Stimulated activated CD4-positive, alpha-beta T cell treated with anti-CD3 and anti-CD28 coated beads, Interleukin-1b, Interleukin-23, amount 100 ng/mL, for 24 hours (primary cell): ENCODE data around the gene C1QTNF8.

Experiments used
- DNase-seq, 4 experiments: peaks; one replicate each; pipeline ENCODE4 v3.0.0-alpha.2; 2020; ENCODE audit warnings: low read depth in 4 of 4, low spot score in 1 of 4

Gene C1QTNF8

DNA sequence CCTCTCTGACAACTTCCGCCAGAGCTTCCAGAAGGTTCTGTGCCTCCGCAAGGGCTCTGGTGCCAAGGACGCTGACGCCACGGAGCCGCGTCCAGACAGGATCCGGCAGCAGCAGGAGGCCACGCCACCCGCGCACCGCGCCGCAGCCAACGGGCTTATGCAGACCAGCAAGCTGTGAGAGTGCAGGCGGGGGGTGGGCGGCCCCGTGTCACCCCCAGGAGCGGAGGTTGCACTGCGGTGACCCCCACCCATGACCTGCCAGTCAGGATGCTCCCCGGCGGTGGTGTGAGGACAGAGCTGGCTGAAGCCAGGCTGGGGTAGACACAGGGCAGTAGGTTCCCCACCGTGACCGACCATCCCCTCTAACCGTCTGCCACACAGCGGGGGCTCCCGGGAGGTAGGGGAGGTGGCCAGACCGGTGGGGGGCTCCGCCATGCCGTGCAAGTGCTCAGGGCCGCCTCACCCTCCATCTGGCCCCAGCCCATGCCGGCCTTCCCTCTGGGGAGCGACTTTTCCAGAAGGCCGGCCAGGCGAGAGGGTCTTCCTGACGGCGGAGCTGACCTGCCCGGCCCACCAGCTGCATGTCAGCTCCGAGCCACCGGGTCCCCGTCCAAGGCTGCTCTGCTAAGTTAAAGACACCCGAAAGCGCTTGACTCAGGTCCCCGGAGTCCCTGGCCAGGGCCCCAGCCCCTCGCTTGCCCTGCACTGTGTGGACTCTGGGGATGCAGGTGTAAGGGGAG, 16.1 kb downstream of the C1QTNF8 start:
- DNase-seq, result no peak

DNA sequence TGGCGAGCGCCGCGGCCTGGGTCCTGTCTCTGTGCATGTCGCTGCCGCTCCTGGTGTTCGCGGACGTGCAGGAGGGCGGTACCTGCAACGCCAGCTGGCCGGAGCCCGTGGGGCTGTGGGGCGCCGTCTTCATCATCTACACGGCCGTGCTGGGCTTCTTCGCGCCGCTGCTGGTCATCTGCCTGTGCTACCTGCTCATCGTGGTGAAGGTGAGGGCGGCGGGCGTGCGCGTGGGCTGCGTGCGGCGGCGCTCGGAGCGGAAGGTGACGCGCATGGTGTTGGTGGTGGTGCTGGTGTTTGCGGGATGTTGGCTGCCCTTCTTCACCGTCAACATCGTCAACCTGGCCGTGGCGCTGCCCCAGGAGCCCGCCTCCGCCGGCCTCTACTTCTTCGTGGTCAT, 16.7 kb downstream of the C1QTNF8 start:
- no peak for DNase-seq

DNA sequence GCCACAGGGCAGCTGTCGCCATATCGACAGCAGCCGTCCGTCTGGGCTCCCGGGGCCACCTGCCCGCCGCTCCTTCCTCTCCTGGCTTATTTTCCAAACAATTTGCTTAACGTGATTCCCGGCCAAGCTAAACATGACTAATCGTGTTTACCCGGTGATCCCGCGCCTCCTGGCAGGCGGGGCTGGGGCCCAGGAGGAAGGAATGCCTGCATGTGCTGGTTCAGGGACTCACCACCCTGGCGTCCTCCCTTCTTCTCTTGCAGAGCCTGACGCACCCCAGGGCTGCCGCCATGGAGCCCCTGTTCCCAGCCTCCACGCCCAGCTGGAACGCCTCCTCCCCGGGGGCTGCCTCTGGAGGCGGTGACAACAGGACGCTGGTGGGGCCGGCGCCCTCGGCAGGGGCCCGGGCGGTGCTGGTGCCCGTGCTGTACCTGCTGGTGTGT, 17.4 kb downstream of the C1QTNF8 start:
- no peak for DNase-seq

DNA sequence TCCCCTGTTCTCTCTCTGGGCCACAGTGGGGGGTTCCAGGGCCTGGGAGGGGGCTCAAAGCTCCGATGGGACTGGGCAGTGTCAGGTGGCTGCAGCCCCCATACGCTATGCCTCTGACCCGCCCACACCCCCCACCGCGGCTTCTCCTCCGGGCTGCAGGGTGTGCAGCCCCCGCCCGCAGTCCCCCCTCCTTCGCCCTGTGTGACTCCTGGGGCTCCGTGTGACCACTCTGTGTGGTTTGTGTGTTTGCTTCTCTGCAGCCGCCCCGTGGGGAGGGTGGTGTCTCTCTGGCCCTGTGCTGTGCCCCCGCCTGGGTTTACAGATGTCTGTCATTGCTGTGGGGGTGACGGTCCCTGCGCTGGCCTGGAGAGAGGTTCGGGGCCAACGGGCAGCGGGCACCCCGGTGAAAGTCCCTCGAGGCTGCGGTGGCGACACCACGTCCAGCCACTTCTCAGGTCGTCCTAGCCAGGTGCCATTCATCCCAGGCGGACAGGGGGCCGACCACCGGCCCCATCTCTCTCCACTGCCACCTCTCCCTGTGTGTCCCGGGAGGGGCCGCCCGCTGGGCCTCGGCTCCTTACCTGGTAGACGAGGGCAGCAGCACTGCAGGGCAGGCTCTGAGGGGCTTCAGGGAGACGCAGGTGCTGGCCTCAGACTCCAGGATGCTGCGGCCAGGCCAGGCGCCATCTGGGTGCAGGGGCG, 18.0 kb downstream of the C1QTNF8 start:
- no peak for DNase-seq

DNA sequence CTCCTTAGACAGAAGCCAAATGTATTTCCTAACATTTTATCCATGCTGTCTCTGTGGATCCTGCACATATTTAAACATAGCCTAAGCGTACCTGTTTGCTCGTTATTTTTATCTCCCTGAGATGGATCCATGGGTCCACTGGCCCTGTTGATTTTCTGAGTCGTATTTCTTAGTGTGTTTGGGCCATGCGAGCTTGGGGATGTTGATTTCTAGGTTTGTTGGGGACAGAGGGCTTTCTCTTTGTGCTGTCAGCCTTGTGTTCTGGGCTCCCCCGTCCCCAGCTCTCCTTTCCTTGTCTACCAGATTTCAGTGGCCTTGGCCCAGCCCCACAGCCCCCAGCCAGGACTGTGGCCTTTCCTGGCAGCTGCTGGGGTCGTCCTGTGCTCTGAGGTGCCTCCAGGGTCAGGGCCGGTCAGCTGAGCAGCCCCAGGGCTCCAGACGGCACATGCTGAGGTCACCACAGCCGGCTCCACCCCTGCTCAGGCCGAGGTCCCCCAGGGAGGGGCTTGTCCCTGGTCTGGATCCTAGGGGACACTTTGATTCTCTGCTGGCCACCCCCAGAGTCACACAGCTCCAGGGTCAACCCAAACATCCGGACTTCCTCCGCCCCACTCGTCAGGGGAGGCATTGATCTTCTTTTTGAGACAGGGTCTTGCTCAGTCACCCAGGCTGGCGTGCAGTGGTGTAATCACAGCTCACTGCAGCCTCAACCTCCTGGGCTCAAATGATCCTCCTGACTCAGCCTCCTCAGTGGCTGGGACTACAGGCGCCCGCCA, 19.1 kb downstream of the C1QTNF8 start:
- no peak for DNase-seq

DNA sequence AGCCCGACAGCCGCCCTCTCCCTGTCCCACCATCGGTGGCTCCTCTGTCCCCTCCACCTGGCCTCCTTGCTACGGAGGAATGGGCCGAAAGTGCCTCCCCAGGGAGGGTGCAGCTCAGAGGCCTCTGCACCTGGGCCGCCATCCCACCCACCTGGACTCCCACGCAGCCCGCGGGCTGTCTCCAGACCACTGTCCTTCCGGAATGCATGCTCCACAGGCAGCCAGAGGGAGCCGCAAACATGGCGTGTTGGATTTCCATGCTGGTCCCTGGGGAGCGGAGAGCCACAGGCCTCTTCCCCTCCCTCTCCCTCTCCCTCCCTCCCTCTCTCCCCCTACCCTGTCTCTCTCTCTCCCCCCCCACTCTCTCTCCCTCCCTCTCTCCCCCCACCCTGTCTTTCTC, 20.5 kb downstream of the C1QTNF8 start:
- no peak for DNase-seq

DNA sequence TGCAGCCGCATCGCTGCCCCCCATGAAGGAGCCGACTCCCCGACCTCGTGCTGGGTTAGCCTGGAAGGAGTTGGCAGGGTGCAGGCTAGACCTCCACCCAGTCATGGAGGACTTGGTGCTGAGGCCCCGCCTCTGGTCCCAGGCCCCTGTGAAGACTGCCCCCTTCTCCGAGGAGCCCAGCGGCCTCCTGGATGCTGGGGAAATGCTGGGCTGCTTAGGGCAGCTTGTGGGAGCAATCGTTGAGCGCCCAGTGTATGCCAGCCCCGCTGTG, 21.7 kb downstream of the C1QTNF8 start:
- DNase-seq, result no peak

DNA sequence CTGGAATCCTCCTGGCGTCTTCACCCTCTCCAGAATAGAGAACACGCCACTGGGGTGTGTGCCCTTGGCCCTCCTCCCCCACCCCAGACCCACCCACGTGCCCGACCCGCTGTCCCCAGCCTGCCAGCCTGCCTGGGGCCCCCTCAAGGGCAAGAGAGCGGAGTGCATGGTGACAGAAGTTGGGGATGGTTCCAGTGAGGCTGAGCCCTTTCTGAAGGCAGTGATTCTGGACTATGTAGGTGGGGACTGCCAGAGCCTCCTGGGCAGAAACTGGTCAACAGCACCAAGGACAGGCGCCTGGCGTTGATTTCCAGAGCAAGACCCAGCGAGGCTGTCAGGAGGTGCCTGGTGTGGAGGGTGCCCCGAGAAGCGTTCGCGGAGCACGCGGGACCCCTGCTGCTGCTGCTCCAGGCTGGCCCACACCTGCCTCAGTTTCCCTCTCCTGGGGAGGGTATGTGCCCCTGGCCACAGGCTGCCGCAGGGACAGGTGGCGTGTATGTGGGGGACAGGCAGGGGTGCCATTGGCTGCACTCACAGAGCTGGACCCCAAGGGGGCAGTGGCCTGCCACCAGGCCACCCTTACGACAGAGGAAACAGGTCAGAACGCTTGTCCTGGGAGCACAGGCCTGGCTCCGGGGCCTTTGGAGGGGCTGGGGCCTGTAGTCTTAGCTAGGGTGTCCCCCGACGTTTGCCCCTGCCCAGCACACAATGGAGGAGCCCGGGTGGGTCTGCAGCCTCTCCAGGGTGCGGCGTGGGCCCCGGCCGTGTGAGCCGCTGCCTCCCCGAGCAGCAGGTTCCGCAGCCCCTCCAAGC, 22.3 kb downstream of the C1QTNF8 start:
- no peak for DNase-seq

DNA sequence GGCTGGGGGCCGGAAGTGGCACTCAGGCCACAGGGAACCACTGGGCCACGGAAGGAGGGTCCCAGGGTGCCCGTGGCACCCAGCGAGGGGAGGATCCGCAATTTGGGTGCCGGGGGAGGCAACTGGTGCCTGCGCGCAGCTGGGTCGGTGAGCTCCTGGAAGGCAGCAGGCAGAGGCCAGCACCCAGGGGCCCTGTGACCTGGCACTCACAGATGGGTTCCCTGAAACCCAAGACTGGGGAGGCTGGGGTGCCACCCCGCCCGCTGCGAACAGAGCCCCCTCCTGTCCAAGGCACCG, 22.8 kb downstream of the C1QTNF8 start:
- DNase-seq, result no peak

DNA sequence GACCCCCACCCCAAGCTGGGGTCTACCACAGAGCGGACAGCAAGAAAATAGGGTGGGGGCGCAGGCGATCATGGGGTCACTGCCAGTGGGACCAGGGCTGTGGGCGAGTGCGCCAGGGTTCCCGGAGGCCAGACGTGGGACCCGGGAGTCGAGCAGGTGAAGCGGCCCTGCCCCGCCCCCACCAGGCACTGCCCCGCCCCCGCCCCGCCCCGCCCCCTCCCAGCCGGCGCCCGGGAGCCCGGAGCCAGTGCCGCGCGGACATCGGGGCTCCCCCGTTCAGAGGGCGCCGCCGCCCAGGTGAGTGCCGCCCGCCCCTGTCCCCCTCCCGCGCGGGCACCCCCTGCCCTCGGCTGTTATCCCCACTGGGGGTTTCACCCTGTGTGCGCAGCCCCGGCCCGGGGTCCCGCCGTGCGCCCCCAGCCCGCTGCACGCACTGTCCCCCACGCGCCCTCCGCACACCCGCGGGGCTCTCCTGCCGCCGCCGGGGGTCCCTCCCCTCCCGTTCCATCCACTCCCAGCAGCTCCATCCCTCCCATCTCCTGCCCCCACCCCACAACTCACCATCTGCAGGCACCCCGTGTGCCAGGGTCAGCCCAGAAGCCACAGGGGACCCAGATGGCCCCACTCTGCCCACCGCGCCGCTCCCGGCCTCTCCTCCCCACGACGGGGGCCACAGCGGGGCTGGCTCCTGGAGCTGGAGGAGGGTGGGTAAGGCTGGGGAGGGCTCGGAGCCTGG, 23.4 kb downstream of the C1QTNF8 start, which contains the start of gene SSTR5:
TSS of gene SSTR5 (plus strand) at position 222 of the 736 bp plus-strand sequence. CDS start 6,122 bp downstream, outside the sequence.
- no peak for DNase-seq

DNA sequence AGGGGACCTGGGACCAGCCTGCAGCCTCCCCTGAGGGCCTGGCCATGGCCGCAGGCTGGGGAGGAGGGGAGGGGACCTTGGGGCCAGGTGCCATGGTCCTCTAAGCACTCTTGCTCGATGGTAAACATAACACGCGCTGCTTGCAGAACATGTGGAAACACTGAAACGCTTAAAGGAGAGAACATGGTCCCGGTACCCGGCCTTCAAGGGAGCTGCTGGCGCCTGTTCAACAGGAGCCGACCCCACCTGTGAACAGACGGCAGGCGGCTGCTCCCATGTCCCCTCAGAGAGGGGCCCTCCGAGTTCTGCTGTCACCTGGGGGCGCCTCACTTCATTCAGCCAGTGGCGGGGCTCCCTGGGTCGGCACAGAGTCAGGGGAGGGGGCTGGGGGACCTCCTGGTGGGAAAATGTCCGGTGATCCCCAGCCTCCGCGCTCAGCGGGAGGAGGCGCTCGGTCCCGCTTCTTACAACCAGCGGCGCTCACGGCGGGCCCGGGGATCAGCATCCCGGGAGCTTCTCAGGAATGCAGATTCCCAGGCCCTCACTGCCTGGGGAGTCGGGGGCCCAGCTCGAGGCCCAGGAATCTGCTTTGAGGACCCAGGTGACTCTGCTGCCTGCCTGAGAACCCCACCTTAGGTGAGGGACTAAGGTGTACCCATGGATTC, 24.4 kb downstream of the C1QTNF8 start:
- DNase-seq, result no peak

DNA sequence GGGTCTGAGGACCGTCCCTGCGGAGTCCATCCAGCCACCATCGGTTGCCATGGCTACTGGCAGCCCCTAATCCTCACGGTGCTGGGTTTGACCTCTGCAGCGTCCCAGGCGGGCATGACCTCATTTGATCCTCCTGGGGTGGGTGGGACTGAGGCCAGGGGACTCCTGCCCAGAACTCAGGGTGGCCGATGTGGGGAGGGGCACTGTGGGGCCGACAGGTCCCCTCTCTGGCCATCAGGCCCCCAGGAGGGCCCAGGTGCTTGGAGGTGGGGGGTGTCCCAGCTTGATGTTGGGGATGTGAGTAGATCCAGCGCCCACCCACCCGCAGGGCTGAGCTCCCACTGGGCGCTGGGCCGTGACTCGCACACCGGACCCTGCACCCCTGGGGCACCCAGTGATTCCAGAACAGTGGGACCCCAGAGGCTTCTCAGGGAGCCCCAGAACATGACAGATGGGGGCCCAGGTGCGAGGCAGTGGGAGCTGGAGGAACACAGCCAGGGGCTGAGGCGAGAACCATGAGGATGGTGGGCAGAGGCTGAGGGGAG, 25.1 kb downstream of the C1QTNF8 start:
- DNase-seq, result no peak

DNA sequence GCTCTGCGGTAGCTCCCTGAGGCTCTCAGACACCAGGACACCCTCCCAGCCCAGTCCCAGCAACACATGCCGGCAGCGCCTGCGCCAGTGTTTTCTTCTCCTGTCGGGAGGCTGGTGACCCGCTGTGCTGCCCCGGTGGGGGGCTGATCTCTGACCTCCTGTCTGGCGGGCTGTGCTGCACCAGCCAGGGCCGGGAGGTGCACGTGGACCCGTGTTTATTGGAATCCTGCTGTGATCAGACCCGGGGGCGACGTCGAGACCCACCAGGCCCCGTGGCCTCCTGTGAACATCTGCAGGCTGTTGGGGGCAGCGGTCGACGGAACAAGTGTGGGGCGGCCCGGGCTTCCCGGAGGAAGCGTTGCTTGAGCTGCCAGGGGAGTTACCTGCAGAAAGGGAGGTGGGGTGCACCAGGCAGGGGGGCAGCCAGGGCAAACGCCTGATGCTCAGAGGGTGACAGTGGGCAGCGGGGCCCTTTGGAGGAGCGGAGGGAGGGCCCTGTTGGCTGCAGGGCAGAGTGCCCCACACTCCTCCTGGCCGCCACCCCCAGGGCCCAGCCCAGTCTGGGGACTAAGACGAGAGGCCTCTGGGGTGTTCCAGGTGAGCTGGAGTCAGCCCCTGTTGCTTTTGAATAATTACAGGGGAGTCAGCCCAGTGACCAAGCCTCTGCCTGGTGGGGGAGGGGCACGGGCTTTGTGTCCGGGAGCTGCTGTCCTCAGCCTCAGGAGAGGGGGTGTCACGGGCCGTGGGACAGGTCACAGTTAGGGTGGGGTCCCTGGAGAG, 25.8 kb downstream of the C1QTNF8 start:
- no peak for DNase-seq

DNA sequence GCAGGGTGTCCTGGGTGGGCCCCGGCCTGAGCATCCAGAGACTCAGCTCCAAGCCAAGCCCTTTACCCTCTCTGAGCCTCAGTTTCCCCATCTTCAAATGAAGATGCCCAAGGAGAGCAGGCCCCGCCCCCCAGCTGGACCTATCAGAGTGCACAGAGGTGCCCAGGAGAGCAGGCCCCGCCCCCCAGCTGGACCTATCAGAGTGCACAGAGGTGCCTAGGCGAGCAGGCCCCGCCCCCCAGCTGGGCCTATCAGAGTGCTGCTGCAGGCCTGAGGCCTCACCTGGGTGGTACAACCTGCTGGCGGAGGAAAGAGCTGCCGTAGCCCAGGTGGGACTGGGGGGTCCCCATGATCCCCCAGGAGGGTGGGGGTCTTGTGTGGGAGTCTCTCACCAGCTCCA, 26.9 kb downstream of the C1QTNF8 start:
- DNase-seq, result no peak

DNA sequence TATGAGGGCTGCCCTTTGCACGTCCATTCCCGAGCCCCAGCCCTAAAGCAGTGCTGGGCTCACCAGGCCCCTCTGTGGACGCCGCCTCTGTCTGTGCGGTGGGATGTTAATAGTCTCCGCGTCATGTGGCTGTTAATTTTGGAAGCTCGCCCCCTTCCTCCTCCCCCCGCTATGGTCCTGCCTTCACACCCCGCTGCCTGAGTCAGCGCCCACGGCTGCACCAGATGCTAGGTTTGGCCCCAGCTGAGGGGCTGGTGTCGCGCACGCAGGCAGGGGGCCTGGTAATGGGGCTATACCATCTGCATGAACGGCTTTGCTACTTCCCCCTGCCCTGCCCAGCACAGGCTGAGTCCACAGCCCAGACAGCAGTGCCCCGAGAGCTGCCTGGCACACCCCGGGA, 27.6 kb downstream of the C1QTNF8 start:
- no peak for DNase-seq

DNA sequence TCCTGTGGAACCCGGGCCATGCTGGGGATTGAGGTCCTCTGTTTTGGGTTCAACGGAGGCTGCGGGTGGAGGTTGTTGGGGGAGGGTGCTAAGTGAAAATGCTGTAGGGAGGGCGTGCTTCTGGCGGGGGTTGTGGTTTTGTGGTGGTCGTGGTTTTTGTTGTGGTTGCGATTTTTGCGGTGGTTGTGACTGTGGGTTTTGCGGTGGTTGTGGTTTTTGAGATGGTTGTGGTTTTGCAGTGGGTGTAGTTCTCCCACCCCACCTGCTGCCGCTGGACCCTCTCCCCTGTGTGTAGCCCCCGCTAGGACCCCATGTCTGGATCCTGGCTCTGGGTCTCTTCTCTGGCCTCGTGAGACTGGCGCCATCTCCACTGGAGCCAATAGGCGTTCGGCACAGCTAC, 28.4 kb downstream of the C1QTNF8 start:
- DNase-seq, result no peak

DNA sequence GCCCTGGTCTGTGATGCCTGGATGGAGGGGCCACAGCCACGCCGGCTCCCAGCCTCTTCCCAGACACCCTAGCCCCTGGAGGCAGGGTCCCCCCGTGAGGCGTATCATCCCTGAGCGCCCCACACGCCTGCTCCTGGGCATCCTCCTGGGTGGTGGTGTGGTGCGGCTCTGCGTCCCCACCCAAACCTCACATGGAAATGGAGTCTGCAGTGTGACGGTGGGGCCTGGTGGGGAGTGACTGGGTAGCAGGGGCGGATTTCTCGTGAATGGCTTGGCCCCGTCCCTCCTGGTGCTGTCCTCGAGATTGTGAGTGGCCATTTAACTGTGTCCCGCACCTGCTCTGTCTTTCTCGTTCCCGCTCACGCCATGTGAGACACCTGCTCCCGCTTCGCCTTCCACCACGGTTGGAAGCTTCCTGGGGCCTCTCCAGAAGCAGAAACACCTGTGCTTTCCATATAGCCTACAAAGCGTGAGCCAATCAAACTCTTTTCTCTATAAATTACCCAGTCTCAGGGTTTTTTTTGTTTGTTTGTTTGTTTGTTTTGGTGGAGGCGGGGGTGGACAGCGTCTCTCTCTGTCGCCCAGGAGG, 29.4 kb downstream of the C1QTNF8 start:
- no peak for DNase-seq

DNA sequence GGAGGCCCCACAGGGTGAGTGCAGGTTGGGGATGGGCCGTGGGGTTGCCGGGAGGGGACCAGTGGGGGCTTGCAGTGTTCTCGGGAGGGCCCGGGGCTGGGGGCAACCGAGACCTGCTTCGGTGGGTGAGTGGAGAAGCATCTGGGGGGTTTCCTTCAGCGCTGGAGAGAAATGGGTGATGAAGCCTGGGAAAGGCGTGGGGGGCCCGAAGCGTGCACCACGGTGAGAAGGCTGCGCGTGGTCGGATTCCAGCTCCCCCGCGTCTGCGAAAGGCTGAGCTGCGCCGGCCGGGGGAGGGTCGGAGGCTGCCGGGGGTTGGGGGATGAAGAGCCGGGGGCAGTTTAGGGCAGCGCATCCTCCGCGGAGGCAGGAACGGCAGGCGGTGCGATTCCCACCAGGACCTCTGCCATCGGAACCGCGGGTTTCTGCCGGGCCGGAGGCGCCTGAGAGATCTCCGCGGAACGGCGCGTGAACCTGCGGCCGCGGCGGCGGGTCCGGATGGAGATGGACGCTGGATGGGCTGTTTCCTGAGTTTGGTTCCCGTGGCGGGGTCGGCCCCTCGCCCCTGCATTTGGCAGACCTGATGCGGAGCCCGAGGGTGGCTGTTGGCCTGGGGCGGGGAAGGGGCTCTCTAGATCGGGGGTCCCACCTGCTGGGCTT, 30.4 kb downstream of the C1QTNF8 start:
- no peak for DNase-seq
